ENCODE results near the gene POU2AF2. TPM values are rescaled to one million over a fixed set of nuclear protein-coding genes. Genes with fewer than 3 reads are reported as not detected.
"Not testable (repeated sequence)": the region's sequence is repeated elsewhere in the genome, so short reads cannot be mapped to it uniquely, and the experiment has no call there.

Gene POU2AF2
- 6.3 and 6.5 TPM in 2 replicates for total RNA-seq (2014; rRNA removed; shearing (Covaris generic))

GRCh38 chr11:111245425-111245824, at the start of gene POU2AF2:
TSS of gene POU2AF2 (plus strand) at chr11:111245725. CDS start at chr11:111245854, 129 bp downstream.
- DNase-seq (ENCODE audit: low spot score): no peak

GRCh38 chr11:111200010-111200534, 45.5 kb upstream of the POU2AF2 start:
- DNase-seq (ENCODE audit: low spot score): no peak

GRCh38 chr11:111204211-111204610, 41.3 kb upstream of the POU2AF2 start:
- DNase-seq (ENCODE audit: low spot score): no peak

GRCh38 chr11:111205632-111206385, 39.7 kb upstream of the POU2AF2 start:
- no peak for DNase-seq (ENCODE audit: low spot score)

GRCh38 chr11:111206472-111206871, 39.1 kb upstream of the POU2AF2 start:
- DNase-seq (ENCODE audit: low spot score): no peak

GRCh38 chr11:111207213-111207612, 38.3 kb upstream of the POU2AF2 start:
- DNase-seq (ENCODE audit: low spot score): no peak

- DNase-seq (ENCODE audit: low spot score): no peak
Measured at GRCh38 chr11:111209543-111210355, 35.8 kb upstream of the POU2AF2 start.

- DNase-seq (ENCODE audit: low spot score): no peak
Measured at GRCh38 chr11:111213256-111213655, 32.3 kb upstream of the POU2AF2 start.

GRCh38 chr11:111220721-111221120, 24.8 kb upstream of the POU2AF2 start:
- DNase-seq (ENCODE audit: low spot score): no peak

GRCh38 chr11:111221208-111221607, 24.3 kb upstream of the POU2AF2 start:
- DNase-seq (ENCODE audit: low spot score): no peak

- DNase-seq (ENCODE audit: low spot score): not testable (repeated sequence)
Measured at GRCh38 chr11:111221936-111222335, 23.6 kb upstream of the POU2AF2 start.

- not testable (repeated sequence) for DNase-seq (ENCODE audit: low spot score)
Measured at GRCh38 chr11:111222821-111223455, 22.6 kb upstream of the POU2AF2 start.

- DNase-seq (ENCODE audit: low spot score): no peak
Measured at GRCh38 chr11:111225881-111226280, 19.6 kb upstream of the POU2AF2 start.

GRCh38 chr11:111229604-111230003, 15.9 kb upstream of the POU2AF2 start:
- no peak for DNase-seq (ENCODE audit: low spot score)

- DNase-seq (ENCODE audit: low spot score): no peak
Measured at GRCh38 chr11:111230122-111230465, 15.4 kb upstream of the POU2AF2 start.

- DNase-seq (ENCODE audit: low spot score): no peak
Measured at GRCh38 chr11:111231836-111232235, 13.7 kb upstream of the POU2AF2 start.

GRCh38 chr11:111236383-111236782, 9.1 kb upstream of the POU2AF2 start:
- no peak for DNase-seq (ENCODE audit: low spot score)

GRCh38 chr11:111237926-111238325, 7.6 kb upstream of the POU2AF2 start:
- DNase-seq (ENCODE audit: low spot score): no peak

- no peak for DNase-seq (ENCODE audit: low spot score)
Measured at GRCh38 chr11:111246956-111247355, 1.4 kb downstream of the POU2AF2 start.

- DNase-seq (ENCODE audit: low spot score): no peak
Measured at GRCh38 chr11:111250936-111251335, 5.4 kb downstream of the POU2AF2 start.

- DNase-seq (ENCODE audit: low spot score): no peak
Measured at GRCh38 chr11:111253131-111253530, 7.6 kb downstream of the POU2AF2 start.

GRCh38 chr11:111253630-111254029, 8.1 kb downstream of the POU2AF2 start:
- no peak for DNase-seq (ENCODE audit: low spot score)
